Endothelial cell (in vitro differentiated cells): Measurements from ENCODE around the gene IZUMO4. TPM values are rescaled to one million over a fixed set of nuclear protein-coding genes. Genes with fewer than 3 reads are reported as not detected.
A peak's percentile ranks its signal among the peaks of the same experiment; 100 is the strongest.
"Not testable (repeated sequence)": the region's sequence is repeated elsewhere in the genome, so short reads cannot be mapped to it uniquely, and the experiment has no call there.

ENCODE experiments used
- DNase-seq: peaks from one replicate; pipeline ENCODE4 v3.0.0; 2021; ENCODE audit warnings: low spot score
- H3K27ac Mint-ChIP-seq: one replicate; pipeline ENCODE4 v1.8.0; 2021; ENCODE audit warnings: mixed read lengths, inconsistent platforms; ENCODE audit not compliant: unreplicated experiment
- H3K27me3 Mint-ChIP-seq: one replicate; pipeline ENCODE4 v1.8.0; 2021; ENCODE audit warnings: mild to moderate bottlenecking, moderate library complexity, mixed read lengths, inconsistent platforms; ENCODE audit not compliant: unreplicated experiment
- H3K36me3 Mint-ChIP-seq: one replicate; pipeline ENCODE4 v1.8.0; 2021; ENCODE audit warnings: mild to moderate bottlenecking, low read depth, mixed read lengths, inconsistent platforms; ENCODE audit not compliant: unreplicated experiment
- H3K4me1 Mint-ChIP-seq: one replicate; pipeline ENCODE4 v1.8.0; 2021; ENCODE audit warnings: mild to moderate bottlenecking, mixed read lengths, inconsistent platforms; ENCODE audit not compliant: unreplicated experiment
- H3K4me3 Mint-ChIP-seq: one replicate; pipeline ENCODE4 v1.8.0; 2021; ENCODE audit warnings: mild to moderate bottlenecking, mixed read lengths, inconsistent platforms; ENCODE audit not compliant: unreplicated experiment
- H3K9me3 Mint-ChIP-seq: one replicate; pipeline ENCODE4 v1.8.0; 2021; ENCODE audit warnings: mixed read lengths, inconsistent platforms; ENCODE audit not compliant: unreplicated experiment
- total RNA-seq: library from RNA; stranded (reverse); fragmentation: NEBNext Ultra II Directional; extraction: Animal tissue kit (Norgen Biotek cat#: 25700); gene quantifications from one replicate; pipeline ENCODE4 v1.2.1, GENCODE V29; 2021; ENCODE audit not compliant: unreplicated experiment
- TF ChIP-seq, protein P1 (sequence below): fragments of 200-600 bp; sonication (generic); IDR thresholded peaks from one replicate; pipeline ENCODE4 v1.5.0; 2021; ENCODE audit warnings: antibody characterized with exemption; ENCODE audit not compliant: unreplicated experiment

The IZUMO4 gene
- total RNA-seq, 1 donor from 2014 or later: 8.9 TPM

DNA sequence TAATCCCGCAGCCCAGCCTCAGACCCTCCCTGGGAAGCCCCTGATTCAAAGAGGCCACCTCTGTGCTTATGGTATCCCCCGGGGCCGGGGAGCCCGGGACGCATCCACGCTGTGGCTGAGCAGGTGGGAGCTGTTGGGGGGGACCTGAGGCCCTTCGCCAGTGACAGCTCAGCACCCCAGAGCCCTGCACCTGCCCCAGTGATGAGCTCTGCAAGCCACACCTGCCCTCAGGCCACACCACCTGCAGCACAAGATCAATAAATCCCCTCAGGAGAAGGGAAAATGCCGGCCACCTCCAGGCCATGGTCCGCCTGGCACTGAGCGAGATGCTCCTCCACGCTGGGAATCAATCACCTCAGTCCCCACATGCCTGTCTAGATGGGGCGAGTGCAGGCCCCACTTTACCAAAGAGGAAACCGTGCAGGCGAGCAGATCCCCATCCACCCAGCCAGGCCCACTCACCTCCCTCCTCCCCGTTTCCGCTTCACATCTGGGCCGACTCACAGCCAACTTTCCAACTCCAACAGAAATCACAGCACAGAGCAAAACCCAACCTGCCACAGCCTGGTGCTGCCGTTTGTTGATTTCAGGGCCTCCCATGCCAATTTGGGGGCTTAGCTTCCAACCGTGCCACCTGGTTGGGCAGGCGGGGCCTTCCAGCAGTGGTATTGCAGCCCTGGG is 13.4 kb upstream of the IZUMO4 start:
- TF ChIP-seq, protein P1, sequence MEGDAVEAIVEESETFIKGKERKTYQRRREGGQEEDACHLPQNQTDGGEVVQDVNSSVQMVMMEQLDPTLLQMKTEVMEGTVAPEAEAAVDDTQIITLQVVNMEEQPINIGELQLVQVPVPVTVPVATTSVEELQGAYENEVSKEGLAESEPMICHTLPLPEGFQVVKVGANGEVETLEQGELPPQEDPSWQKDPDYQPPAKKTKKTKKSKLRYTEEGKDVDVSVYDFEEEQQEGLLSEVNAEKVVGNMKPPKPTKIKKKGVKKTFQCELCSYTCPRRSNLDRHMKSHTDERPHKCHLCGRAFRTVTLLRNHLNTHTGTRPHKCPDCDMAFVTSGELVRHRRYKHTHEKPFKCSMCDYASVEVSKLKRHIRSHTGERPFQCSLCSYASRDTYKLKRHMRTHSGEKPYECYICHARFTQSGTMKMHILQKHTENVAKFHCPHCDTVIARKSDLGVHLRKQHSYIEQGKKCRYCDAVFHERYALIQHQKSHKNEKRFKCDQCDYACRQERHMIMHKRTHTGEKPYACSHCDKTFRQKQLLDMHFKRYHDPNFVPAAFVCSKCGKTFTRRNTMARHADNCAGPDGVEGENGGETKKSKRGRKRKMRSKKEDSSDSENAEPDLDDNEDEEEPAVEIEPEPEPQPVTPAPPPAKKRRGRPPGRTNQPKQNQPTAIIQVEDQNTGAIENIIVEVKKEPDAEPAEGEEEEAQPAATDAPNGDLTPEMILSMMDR: no peak
- Mint-ChIP-seq H3K27ac (peak overlapping the region; percentile 52), H3K36me3 (peaks cover 28% of the 10 kb centered on the region), H3K4me1 (peaks cover 25% of the 10 kb centered on the region), H3K27me3 (peaks cover 24% of the 10 kb centered on the region), H3K4me3 (peak overlapping the region; percentile 56), H3K9me3 (no peaks in the 10 kb centered on the region)
- no peak for DNase-seq

DNA sequence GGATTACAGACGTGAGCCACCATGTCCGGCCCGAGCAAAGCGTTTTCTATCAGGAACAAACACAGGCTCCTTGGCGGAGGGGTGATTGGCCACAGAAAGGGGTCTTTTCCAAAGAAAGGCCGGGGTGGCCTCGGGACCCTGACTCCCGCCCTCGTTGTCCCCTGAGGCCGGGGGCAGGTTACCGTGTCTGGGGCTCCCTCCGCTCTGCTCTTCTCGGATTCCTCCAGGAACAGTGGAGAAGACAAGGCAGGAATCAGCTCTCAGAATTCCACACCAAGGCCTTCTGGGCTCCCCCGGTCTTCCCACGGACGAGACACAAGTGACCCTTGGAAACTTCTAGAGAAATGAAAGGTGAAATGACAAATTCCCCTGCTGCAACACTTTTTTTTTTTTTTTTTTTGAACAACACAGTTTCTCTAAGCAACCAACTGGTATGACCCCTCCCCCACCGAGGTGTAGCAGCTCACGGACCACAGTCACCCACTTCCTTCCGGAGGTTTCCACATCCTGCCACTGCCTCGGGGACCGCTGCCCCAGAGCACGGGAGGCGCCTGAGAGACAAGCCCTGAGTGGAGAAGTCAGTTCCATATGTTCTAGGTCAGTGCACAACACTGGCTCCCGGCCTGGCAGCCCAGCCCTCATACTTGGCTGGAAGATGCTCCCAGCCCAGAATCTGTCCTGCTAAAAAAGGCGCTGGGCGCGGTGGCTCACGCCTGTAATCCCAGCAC is 11.6 kb upstream of the IZUMO4 start:
- peaks cover 25% of the 10 kb centered on the region for H3K27me3 Mint-ChIP-seq
- H3K36me3 Mint-ChIP-seq: peaks cover 25% of the 10 kb centered on the region
- TF ChIP-seq, protein P1: no peak
- H3K4me1 Mint-ChIP-seq: peaks cover 39% of the 10 kb centered on the region
- H3K9me3 Mint-ChIP-seq: no peaks in the 10 kb centered on the region
- peak overlapping the region; percentile 98 for H3K27ac Mint-ChIP-seq
- peak overlapping the region; percentile 81 for H3K4me3 Mint-ChIP-seq
- peak; percentile 69 for DNase-seq

DNA sequence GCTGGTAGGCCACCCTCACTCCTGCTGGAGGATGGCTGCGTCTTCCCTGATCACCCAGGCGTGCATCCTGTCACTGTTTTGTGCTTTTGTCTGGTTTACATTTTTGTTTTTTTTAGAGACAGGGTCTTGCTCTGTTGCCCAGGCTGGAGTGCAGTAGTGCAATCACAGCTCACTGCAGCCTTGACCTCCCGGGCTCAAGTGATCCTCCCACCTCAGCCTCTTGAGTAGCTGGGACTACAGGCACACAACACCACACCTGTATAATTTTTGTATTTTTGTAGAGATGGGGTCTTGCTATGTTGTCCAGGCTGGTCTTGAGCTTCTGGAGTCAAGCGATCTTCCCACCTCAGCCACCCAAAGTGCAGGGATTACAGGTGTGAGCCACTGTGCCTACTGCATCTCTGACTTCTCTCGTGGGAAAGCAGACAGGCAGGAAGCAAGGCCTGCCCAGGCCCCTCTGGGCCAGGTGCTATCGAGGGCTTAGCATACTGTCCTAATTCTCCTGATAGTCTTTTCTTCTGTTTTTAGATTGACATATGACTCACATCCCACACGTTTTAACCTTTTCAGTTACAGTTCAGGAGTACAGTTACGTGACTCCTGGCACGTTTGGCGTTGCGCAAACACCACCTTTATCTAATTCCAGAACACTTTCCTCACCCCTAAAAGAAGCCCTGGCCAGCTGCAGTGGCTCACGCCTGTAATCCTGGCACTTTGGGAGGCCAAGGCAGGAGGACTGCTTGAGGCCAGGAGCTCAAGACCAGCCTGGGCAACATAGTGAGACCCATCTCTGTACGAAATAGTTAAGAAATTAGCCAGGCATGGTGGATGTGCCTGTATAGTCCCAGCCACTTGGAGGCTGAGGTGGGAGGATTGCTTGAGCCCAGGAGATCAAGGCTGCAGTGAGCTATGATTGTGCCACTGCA is 9.8 kb upstream of the IZUMO4 start:
- DNase-seq, H3K9me3 Mint-ChIP-seq: not testable (repeated sequence)
- H3K4me1 Mint-ChIP-seq: peaks cover 49% of the 10 kb centered on the region
- H3K36me3 Mint-ChIP-seq: peaks cover 18% of the 10 kb centered on the region
- peak overlapping the region; percentile 85 for H3K27ac Mint-ChIP-seq
- H3K4me3 Mint-ChIP-seq: peak overlapping the region; percentile 65
- H3K27me3 Mint-ChIP-seq: peaks cover 23% of the 10 kb centered on the region

DNA sequence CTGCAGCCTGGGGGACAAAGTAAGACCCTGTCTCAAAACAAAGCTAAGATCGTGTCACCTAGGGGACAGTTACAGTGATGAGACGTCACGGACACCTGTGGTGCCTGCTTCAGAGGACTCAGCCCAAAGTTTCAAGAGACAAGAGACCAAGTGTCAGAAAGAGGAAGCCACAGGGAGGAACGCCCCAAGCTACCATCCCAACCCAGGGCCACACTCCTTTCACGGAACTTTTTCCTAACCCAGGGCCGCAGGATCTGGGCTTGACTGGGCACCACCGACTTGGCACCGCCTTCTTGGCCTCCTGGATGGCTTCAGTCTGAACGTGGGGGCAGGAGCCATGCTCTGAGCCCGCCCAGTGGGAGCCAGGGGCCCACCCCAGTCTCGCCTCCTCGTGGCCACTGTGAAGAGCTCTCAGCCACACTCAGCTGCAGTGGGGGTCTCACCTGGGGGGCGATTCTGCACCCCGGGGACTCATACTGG is 9.1 kb upstream of the IZUMO4 start:
- Mint-ChIP-seq H3K27me3 (peaks cover 18% of the 10 kb centered on the region), H3K36me3 (peaks cover 17% of the 10 kb centered on the region), H3K4me3 (no peak overlapping the region), H3K27ac (no peak overlapping the region), H3K9me3 (no peaks in the 10 kb centered on the region), H3K4me1 (peaks cover 50% of the 10 kb centered on the region)
- no peak for DNase-seq
- TF ChIP-seq, protein P1: no peak

DNA sequence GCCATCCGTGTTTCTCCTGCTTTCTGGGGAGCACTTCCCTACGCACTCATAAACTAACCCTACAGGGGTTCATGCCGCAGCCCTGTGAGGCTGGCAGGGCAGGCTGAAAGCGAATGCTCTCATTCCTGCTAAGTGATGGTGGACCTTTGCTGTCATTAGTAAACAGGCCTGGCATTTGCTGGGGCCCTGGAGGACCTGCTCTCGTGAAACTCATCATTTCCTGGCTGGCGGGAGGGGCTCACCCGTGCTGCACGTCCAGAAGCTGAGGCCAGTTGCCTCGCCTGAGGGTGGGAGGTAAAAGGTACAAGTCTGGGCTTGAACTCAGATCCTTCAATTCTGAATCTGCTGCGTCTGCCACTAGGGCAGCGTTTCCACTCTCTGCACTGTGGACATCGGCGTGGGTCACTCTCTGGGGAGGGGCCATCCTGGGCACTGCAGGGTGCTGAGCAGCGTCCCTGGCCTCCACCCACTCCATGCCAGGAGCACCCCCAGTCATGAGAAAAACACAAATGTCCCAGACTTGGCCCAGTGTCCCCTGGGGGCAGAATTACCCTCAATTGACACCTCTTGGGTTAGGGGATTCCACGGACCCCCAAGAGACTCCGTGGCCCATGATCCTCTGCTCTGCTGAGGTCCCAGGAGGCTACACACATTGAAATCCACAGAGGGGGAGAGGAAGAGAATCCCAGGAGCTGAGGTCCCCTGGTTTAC is 7.6 kb upstream of the IZUMO4 start:
- Mint-ChIP-seq H3K27me3 (peaks cover 14% of the 10 kb centered on the region), H3K4me3 (peak overlapping the region; percentile 23), H3K4me1 (peaks cover 58% of the 10 kb centered on the region), H3K36me3 (peaks cover 13% of the 10 kb centered on the region), H3K9me3 (no peaks in the 10 kb centered on the region), H3K27ac (peak overlapping the region; percentile 48)
- DNase-seq: no peak
- TF ChIP-seq, protein P1: no peak
